Astrocyte (in vitro differentiated cells and primary cell): ENCODE data around the gene ATAD3A. TPM values are rescaled to one million over a fixed set of nuclear protein-coding genes. Genes with fewer than 3 reads are reported as not detected.
"Not testable (repeated sequence)": the region's sequence is repeated elsewhere in the genome, so short reads cannot be mapped to it uniquely, and the experiment has no call there.

Source experiments
- DNase-seq: peaks from one replicate; pipeline ENCODE4 v3.0.0-alpha.2; 2010; ENCODE audit warnings: low read depth
- FAIRE-seq: peaks from 2 replicates; lab custom pipeline; 2011; peaks lifted over from hg19 to GRCh38; lab: Jason Lieb, UNC
- H2AFZ ChIP-seq: 2 replicates; pipeline ENCODE4 v1.6.0; 2012; ENCODE audit warnings: low read depth, low read length, inconsistent platforms
- H3K27ac ChIP-seq: 2 replicates; pipeline ENCODE4 v1.5.1; 2011; ENCODE audit warnings: low read depth, low read length, inconsistent platforms
- H3K27me3 ChIP-seq: 2 replicates; pipeline ENCODE4 v1.6.0; 2011; ENCODE audit warnings: low read length, inconsistent platforms; ENCODE audit not compliant: insufficient read depth
- H3K36me3 ChIP-seq: 2 replicates; pipeline ENCODE4 v1.5.1; 2011; ENCODE audit warnings: low read length, inconsistent platforms; ENCODE audit not compliant: insufficient read depth
- H3K4me1 ChIP-seq: 2 replicates; pipeline ENCODE4 v1.5.1; 2011; ENCODE audit warnings: low read length, inconsistent platforms; ENCODE audit not compliant: insufficient read depth
- H3K4me2 ChIP-seq: 2 replicates; pipeline ENCODE4 v1.6.0; 2012; ENCODE audit warnings: low read length, inconsistent platforms
- H3K4me3 ChIP-seq: 2 replicates; pipeline ENCODE4 v1.5.1; 2011; ENCODE audit warnings: low read depth, mild to moderate bottlenecking, low read length, inconsistent platforms; ENCODE audit not compliant: insufficient read depth
- H3K79me2 ChIP-seq: 2 replicates; pipeline ENCODE4 v1.6.0; 2012; ENCODE audit warnings: mild to moderate bottlenecking, low read length, inconsistent platforms; ENCODE audit not compliant: insufficient read depth
- H3K9ac ChIP-seq: 2 replicates; pipeline ENCODE4 v1.6.0; 2012; ENCODE audit warnings: mild to moderate bottlenecking, low read length, inconsistent platforms
- H3K9me3 ChIP-seq: 2 replicates; pipeline ENCODE4 v1.5.1; 2012; ENCODE audit warnings: low read depth, mild to moderate bottlenecking, low read length, inconsistent platforms; ENCODE audit not compliant: insufficient read depth
- H4K20me1 ChIP-seq: 2 replicates; pipeline ENCODE4 v1.6.0; 2012; ENCODE audit warnings: low read length, inconsistent platforms; ENCODE audit not compliant: insufficient read depth
- H3K27ac Mint-ChIP-seq: one replicate; pipeline ENCODE4 v1.8.0; 2021; ENCODE audit warnings: mild to moderate bottlenecking, mixed read lengths; ENCODE audit not compliant: unreplicated experiment
- H3K27me3 Mint-ChIP-seq: one replicate; pipeline ENCODE4 v1.8.0; 2021; ENCODE audit warnings: low read depth, mixed read lengths; ENCODE audit not compliant: unreplicated experiment
- H3K36me3 Mint-ChIP-seq: one replicate; pipeline ENCODE4 v1.8.0; 2021; ENCODE audit warnings: low read depth, mixed read lengths; ENCODE audit not compliant: unreplicated experiment
- H3K4me1 Mint-ChIP-seq: one replicate; pipeline ENCODE4 v1.8.0; 2021; ENCODE audit warnings: low read depth, mixed read lengths; ENCODE audit not compliant: unreplicated experiment
- H3K4me3 Mint-ChIP-seq: one replicate; pipeline ENCODE4 v1.8.0; 2021; ENCODE audit warnings: mild to moderate bottlenecking, moderate library complexity, mixed read lengths; ENCODE audit not compliant: unreplicated experiment
- H3K9me3 Mint-ChIP-seq: one replicate; pipeline ENCODE4 v1.8.0; 2021; ENCODE audit warnings: mild to moderate bottlenecking, mixed read lengths; ENCODE audit not compliant: unreplicated experiment
- CTCF ChIP-seq: IDR thresholded peaks from 2 replicates; pipeline ENCODE4 v1.5.1; 2011; ENCODE audit warnings: low read depth, mild to moderate bottlenecking, inconsistent platforms, low read length, moderate library complexity; ENCODE audit not compliant: insufficient read depth
- EZH2 ChIP-seq: IDR thresholded peaks from 2 replicates; pipeline ENCODE4 v1.6.1; 2012; ENCODE audit warnings: mild to moderate bottlenecking, low read length, inconsistent platforms; ENCODE audit not compliant: insufficient read depth
- total RNA-seq: library from RNA; stranded (reverse); gene quantifications from 2 replicates; pipeline ENCODE4 v1.2.1, GENCODE V29; 2021

ATAD3A gene
- total RNA-seq, 1 donor from 2014 or later: 54.9 TPM

GRCh38 chr1:1533894-1534291 is 21.9 kb downstream of the ATAD3A start:
- not testable (repeated sequence) for H3K4me2 ChIP-seq, DNase-seq, H3K27ac ChIP-seq, H3K4me3 Mint-ChIP-seq, H3K9ac ChIP-seq, H3K27me3 Mint-ChIP-seq, H3K9me3 ChIP-seq, H3K27ac Mint-ChIP-seq, H2AFZ ChIP-seq, H3K4me3 ChIP-seq, H3K9me3 Mint-ChIP-seq, H3K4me1 ChIP-seq, H3K4me1 Mint-ChIP-seq, H3K27me3 ChIP-seq, FAIRE-seq
- Histone ChIP-seq H3K36me3 (peaks cover 11% of the 10 kb centered on the region), H3K79me2 (peaks cover 28% of the 10 kb centered on the region), H4K20me1 (peaks cover 29% of the 10 kb centered on the region)
- peaks cover 17% of the 10 kb centered on the region for H3K36me3 Mint-ChIP-seq

- H3K36me3 ChIP-seq: peaks cover 11% of the 10 kb centered on the region
- no peak overlapping the region for H2AFZ ChIP-seq
- FAIRE-seq (no peak), DNase-seq (no peak)
- H3K9ac ChIP-seq: no peak overlapping the region
- peaks cover 4% of the 10 kb centered on the region for H3K9me3 ChIP-seq
- Mint-ChIP-seq H3K27me3 (no peaks in the 10 kb centered on the region), H3K4me3 (no peak overlapping the region), H3K27ac (no peak overlapping the region), H3K4me1 (peaks cover 4% of the 10 kb centered on the region), H3K36me3 (peaks cover 17% of the 10 kb centered on the region), H3K9me3 (peaks cover 8% of the 10 kb centered on the region)
- H3K4me3 ChIP-seq: no peak overlapping the region
- H3K4me1 ChIP-seq: peaks cover 7% of the 10 kb centered on the region
- H3K4me2 ChIP-seq: no peak overlapping the region
- H3K27ac ChIP-seq: no peak overlapping the region
- H3K79me2 ChIP-seq: peaks cover 35% of the 10 kb centered on the region
- TF ChIP-seq EZH2 (no peak), CTCF (no peak)
- no peaks in the 10 kb centered on the region for H3K27me3 ChIP-seq
- H4K20me1 ChIP-seq: peaks cover 33% of the 10 kb centered on the region
Measured at GRCh38 chr1:1534401-1535154, 22.6 kb downstream of the ATAD3A start.

GRCh38 chr1:1535201-1536018 is 23.4 kb downstream of the ATAD3A start:
- peaks cover 8% of the 10 kb centered on the region for H3K4me1 ChIP-seq
- H3K4me3 Mint-ChIP-seq: no peak overlapping the region
- H3K9me3 ChIP-seq: peaks cover 4% of the 10 kb centered on the region
- H3K27ac Mint-ChIP-seq: no peak overlapping the region
- DNase-seq: no peak
- no peaks in the 10 kb centered on the region for H3K27me3 ChIP-seq
- H3K4me1 Mint-ChIP-seq: peaks cover 4% of the 10 kb centered on the region
- peaks cover 12% of the 10 kb centered on the region for H3K36me3 Mint-ChIP-seq
- no peak overlapping the region for H3K4me3 ChIP-seq
- no peak overlapping the region for H3K4me2 ChIP-seq
- TF ChIP-seq CTCF: no peak
- TF ChIP-seq EZH2: no peak
- H2AFZ ChIP-seq: no peak overlapping the region
- no peaks in the 10 kb centered on the region for H3K27me3 Mint-ChIP-seq
- peaks cover 33% of the 10 kb centered on the region for H4K20me1 ChIP-seq
- H3K27ac ChIP-seq: no peak overlapping the region
- FAIRE-seq: no peak
- H3K36me3 ChIP-seq: peaks cover 8% of the 10 kb centered on the region
- peaks cover 35% of the 10 kb centered on the region for H3K79me2 ChIP-seq
- H3K9me3 Mint-ChIP-seq: peaks cover 8% of the 10 kb centered on the region
- H3K9ac ChIP-seq: no peak overlapping the region
